ENCODE data around the gene JADE2.

JADE2 gene

GRCh38 chr5:134578578-134579283 lies 53.3 kb downstream of the JADE2 start:
- Histone ChIP-seq H3K36me3 (ENCODE audit: insufficient read depth, low read length) (no peaks in the 10 kb centered on the region), H3K27me3 (ENCODE audit: insufficient read depth, low read length) (peaks cover 2% of the 10 kb centered on the region), H3K4me3 (ENCODE audit: low read length) (no peak overlapping the region)

GRCh38 chr5:134579284-134579771 lies 53.9 kb downstream of the JADE2 start:
- no peaks in the 10 kb centered on the region for H3K4me1 ChIP-seq (ENCODE audit: insufficient read depth, low read length)
- no peak overlapping the region for H3K4me3 ChIP-seq (ENCODE audit: low read length)
- H3K9me3 ChIP-seq (ENCODE audit: low read length) = no peaks in the 10 kb centered on the region
- peaks cover 2% of the 10 kb centered on the region for H3K27me3 ChIP-seq (ENCODE audit: insufficient read depth, low read length)
- H2AFZ ChIP-seq (ENCODE audit: low read depth, low read length) = no peak overlapping the region
- no peaks in the 10 kb centered on the region for H3K36me3 ChIP-seq (ENCODE audit: insufficient read depth, low read length)

More at GRCh38 chr5:134578578-134579283, 53.3 kb downstream of the JADE2 start:
- no peak overlapping the region for H2AFZ ChIP-seq (ENCODE audit: low read depth, low read length)
- H3K4me1 ChIP-seq (ENCODE audit: insufficient read depth, low read length) = no peaks in the 10 kb centered on the region
- H3K9me3 ChIP-seq (ENCODE audit: low read length) = no peaks in the 10 kb centered on the region

- Histone ChIP-seq H3K36me3 (ENCODE audit: insufficient read depth, low read length) (no peaks in the 10 kb centered on the region), H3K4me1 (ENCODE audit: insufficient read depth, low read length) (no peaks in the 10 kb centered on the region), H3K9me3 (ENCODE audit: low read length) (no peaks in the 10 kb centered on the region), H3K4me3 (ENCODE audit: low read length) (no peak overlapping the region), H3K27me3 (ENCODE audit: insufficient read depth, low read length) (peaks cover 2% of the 10 kb centered on the region), H2AFZ (ENCODE audit: low read depth, low read length) (no peak overlapping the region)
Observed at GRCh38 chr5:134580001-134580460, 54.6 kb downstream of the JADE2 start.

- peaks cover 2% of the 10 kb centered on the region for H3K27me3 ChIP-seq (ENCODE audit: insufficient read depth, low read length)
Observed at GRCh38 chr5:134581241-134581981, 55.9 kb downstream of the JADE2 start.

DNA sequence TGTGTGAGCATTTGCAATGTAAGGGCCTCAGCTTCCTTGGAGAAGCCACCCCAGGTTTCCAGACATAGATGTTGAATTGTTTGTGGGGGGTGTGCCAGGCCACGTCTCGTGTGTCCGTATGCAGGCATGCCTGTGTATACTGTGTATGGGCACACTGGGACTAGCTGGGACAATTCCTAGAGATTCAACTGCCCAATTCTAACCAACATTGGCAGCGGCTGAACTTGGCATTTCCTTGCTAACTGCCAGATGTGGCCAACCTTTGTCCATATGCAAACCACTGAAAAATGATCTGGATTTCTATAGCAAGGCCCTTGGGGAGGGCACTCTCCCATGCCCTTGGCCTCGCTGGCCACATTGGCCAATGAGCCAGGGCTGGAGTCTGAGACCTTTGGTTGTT lies 56.8 kb downstream of the JADE2 start:
- Histone ChIP-seq H3K27me3 (ENCODE audit: insufficient read depth, low read length) (peaks cover 2% of the 10 kb centered on the region), H3K4me3 (ENCODE audit: low read length) (no peak overlapping the region), H3K4me1 (ENCODE audit: insufficient read depth, low read length) (no peaks in the 10 kb centered on the region), H2AFZ (ENCODE audit: low read depth, low read length) (no peak overlapping the region), H3K9me3 (ENCODE audit: low read length) (no peaks in the 10 kb centered on the region), H3K36me3 (ENCODE audit: insufficient read depth, low read length) (no peaks in the 10 kb centered on the region)

More at GRCh38 chr5:134581241-134581981, 55.9 kb downstream of the JADE2 start:
- Histone ChIP-seq H3K36me3 (ENCODE audit: insufficient read depth, low read length) (no peaks in the 10 kb centered on the region), H3K4me3 (ENCODE audit: low read length) (no peak overlapping the region), H3K9me3 (ENCODE audit: low read length) (no peaks in the 10 kb centered on the region), H3K4me1 (ENCODE audit: insufficient read depth, low read length) (no peaks in the 10 kb centered on the region), H2AFZ (ENCODE audit: low read depth, low read length) (no peak overlapping the region)

- Histone ChIP-seq H3K9me3 (ENCODE audit: low read length) (no peaks in the 10 kb centered on the region), H3K4me1 (ENCODE audit: insufficient read depth, low read length) (no peaks in the 10 kb centered on the region), H3K4me3 (ENCODE audit: low read length) (no peak overlapping the region), H2AFZ (ENCODE audit: low read depth, low read length) (no peak overlapping the region), H3K36me3 (ENCODE audit: insufficient read depth, low read length) (no peaks in the 10 kb centered on the region), H3K27me3 (ENCODE audit: insufficient read depth, low read length) (peaks cover 2% of the 10 kb centered on the region)
Observed at GRCh38 chr5:134582941-134583340, 57.5 kb downstream of the JADE2 start.

DNA sequence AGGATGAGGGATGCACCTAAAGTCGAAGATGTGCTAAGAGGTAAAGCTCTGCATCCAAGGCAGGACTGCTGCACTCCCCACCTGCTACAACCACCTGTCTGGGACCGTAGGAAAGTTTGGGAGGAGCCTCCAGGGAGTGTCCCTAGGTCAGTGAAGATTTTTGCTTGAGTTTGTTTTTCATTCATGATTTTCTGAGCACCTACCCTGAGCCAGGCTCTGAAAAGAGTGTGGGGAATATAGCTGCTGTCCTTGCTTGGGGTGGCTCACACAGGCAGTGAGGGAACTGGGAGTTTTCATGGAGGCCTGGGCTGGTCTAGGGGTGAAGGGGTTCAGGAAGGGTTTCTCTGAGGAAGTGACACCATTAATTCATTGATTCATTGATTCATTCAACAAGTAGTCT lies 58.3 kb downstream of the JADE2 start:
- peaks cover 2% of the 10 kb centered on the region for H3K27me3 ChIP-seq (ENCODE audit: insufficient read depth, low read length)
- H2AFZ ChIP-seq (ENCODE audit: low read depth, low read length) = no peak overlapping the region
- no peaks in the 10 kb centered on the region for H3K36me3 ChIP-seq (ENCODE audit: insufficient read depth, low read length)
- no peaks in the 10 kb centered on the region for H3K4me1 ChIP-seq (ENCODE audit: insufficient read depth, low read length)
- no peaks in the 10 kb centered on the region for H3K9me3 ChIP-seq (ENCODE audit: low read length)
- H3K4me3 ChIP-seq (ENCODE audit: low read length) = no peak overlapping the region

- H3K9me3 ChIP-seq (ENCODE audit: low read length) = no peaks in the 10 kb centered on the region
- no peaks in the 10 kb centered on the region for H3K4me1 ChIP-seq (ENCODE audit: insufficient read depth, low read length)
- no peak overlapping the region for H2AFZ ChIP-seq (ENCODE audit: low read depth, low read length)
- H3K36me3 ChIP-seq (ENCODE audit: insufficient read depth, low read length) = no peaks in the 10 kb centered on the region
- no peak overlapping the region for H3K4me3 ChIP-seq (ENCODE audit: low read length)
- peaks cover 2% of the 10 kb centered on the region for H3K27me3 ChIP-seq (ENCODE audit: insufficient read depth, low read length)
Observed at GRCh38 chr5:134584662-134585061, 59.2 kb downstream of the JADE2 start.

DNA sequence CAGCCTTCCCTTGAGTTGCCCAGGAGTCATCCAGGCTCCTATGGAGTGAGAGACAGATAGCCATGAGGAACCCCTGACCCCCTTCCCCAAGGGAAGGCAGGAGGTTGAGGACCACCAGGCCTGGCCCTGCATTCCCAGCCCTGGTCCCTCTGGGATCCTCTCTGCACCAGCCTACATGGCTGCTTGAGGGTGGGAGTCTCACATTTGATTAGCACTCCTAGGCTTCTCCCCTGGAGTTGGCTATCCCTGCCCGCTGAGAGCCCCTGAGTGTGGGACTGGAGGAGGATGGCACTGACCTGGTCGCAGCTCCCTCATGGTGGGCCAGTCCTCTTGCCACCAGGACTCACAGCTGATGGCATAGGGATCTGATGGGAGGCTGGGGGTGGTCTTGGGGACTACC lies 60.5 kb downstream of the JADE2 start:
- no peaks in the 10 kb centered on the region for H3K9me3 ChIP-seq (ENCODE audit: low read length)
- no peak overlapping the region for H2AFZ ChIP-seq (ENCODE audit: low read depth, low read length)
- H3K27me3 ChIP-seq (ENCODE audit: insufficient read depth, low read length) = no peaks in the 10 kb centered on the region
- H3K4me3 ChIP-seq (ENCODE audit: low read length) = no peak overlapping the region
- H3K36me3 ChIP-seq (ENCODE audit: insufficient read depth, low read length) = no peaks in the 10 kb centered on the region
- no peaks in the 10 kb centered on the region for H3K4me1 ChIP-seq (ENCODE audit: insufficient read depth, low read length)

DNA sequence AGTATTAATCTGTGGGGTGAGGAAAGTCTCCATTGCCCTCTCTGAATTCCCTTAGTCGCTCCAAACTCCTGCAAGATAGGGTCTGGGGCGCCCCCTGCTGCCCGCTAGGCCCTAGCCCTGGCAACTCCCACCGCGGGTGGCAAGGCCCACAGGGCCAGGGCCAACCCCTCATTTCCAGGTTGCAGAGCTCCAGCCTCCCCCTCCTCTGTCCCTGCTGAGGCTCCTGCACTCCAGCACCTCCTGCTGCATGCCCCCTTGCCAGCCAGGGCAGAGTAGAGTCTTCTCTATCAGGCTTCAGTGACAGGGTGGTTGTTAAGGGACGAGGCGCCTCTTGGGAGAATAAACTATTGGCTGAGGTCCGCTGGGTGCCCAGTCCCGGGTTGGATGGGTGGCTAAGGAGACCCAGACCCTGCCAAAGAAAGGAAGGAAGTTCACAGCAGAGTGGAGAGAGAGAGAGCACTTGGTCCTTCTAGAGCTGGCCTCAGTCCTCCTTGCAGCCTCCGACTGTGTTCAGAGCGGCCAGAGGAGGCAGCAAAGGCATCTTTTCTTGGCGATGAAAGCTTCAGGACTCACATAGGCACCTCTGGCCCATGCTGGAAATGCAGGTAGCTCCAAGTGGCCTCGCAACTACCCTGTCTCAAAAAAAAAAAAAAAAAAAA lies 61.5 kb downstream of the JADE2 start:
- H3K4me1 ChIP-seq (ENCODE audit: insufficient read depth, low read length) = no peaks in the 10 kb centered on the region
- H3K36me3 ChIP-seq (ENCODE audit: insufficient read depth, low read length) = no peaks in the 10 kb centered on the region
- H3K27me3 ChIP-seq (ENCODE audit: insufficient read depth, low read length) = no peaks in the 10 kb centered on the region
- no peak overlapping the region for H2AFZ ChIP-seq (ENCODE audit: low read depth, low read length)
- H3K9me3 ChIP-seq (ENCODE audit: low read length) = no peaks in the 10 kb centered on the region
- H3K4me3 ChIP-seq (ENCODE audit: low read length) = no peak overlapping the region

DNA sequence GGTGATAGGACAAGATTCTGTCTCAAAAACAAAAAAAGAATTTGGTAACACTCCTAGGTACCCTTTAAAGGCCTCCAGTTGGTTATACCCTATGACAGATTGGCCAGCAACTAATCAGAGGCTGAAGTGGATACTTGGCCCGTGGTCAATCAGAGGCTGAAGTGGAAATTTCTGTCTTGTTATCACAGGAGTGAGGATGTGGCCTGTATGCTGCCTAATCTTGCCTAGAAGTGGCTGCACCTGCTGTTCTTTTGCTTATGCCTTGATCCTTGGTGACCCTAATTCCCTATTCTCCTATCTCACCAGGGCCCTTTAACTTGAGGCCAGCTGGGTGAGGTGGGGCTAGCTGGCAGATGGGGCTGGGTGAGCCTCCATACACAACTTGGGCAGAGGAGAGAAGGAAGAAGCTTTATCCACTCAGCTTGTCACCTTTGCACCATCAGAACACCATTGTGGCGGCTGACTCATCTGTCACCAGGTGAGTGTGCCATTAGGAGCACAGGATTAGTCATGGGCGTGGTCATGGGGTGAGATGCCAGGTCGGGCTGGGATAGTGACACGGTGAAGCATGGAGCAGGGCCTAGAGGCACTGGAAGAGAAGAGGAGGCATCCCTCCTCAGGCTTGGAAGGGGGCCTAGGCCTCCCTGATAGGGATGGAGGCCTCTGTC lies 65.7 kb downstream of the JADE2 start:
- Histone ChIP-seq H3K4me1 (ENCODE audit: insufficient read depth, low read length) (no peaks in the 10 kb centered on the region), H3K27me3 (ENCODE audit: insufficient read depth, low read length) (peaks cover 9% of the 10 kb centered on the region), H2AFZ (ENCODE audit: low read depth, low read length) (no peak overlapping the region), H3K36me3 (ENCODE audit: insufficient read depth, low read length) (no peaks in the 10 kb centered on the region), H3K4me3 (ENCODE audit: low read length) (no peak overlapping the region), H3K9me3 (ENCODE audit: low read length) (no peaks in the 10 kb centered on the region)

GRCh38 chr5:134592141-134592746 lies 66.8 kb downstream of the JADE2 start:
- Histone ChIP-seq H3K9me3 (ENCODE audit: low read length) (no peaks in the 10 kb centered on the region), H3K36me3 (ENCODE audit: insufficient read depth, low read length) (no peaks in the 10 kb centered on the region)

More at GRCh38 chr5:134592141-134592746, 66.8 kb downstream of the JADE2 start:
- no peaks in the 10 kb centered on the region for H3K4me1 ChIP-seq (ENCODE audit: insufficient read depth, low read length)
- H3K4me3 ChIP-seq (ENCODE audit: low read length) = no peak overlapping the region
- no peak overlapping the region for H2AFZ ChIP-seq (ENCODE audit: low read depth, low read length)
- H3K27me3 ChIP-seq (ENCODE audit: insufficient read depth, low read length) = peaks cover 9% of the 10 kb centered on the region

All from neuron (in vitro differentiated cells).